ENCODE measurements around the gene NBPF1. TPM values are rescaled to one million over a fixed set of nuclear protein-coding genes. Genes with fewer than 3 reads are reported as not detected.
"Not testable (repeated sequence)": the region's sequence is repeated elsewhere in the genome, so short reads cannot be mapped to it uniquely, and the experiment has no call there.

NBPF1 gene
- total RNA-seq, 2 experiments from 2014 or later, result 11.3 to 12.6 TPM

DNA sequence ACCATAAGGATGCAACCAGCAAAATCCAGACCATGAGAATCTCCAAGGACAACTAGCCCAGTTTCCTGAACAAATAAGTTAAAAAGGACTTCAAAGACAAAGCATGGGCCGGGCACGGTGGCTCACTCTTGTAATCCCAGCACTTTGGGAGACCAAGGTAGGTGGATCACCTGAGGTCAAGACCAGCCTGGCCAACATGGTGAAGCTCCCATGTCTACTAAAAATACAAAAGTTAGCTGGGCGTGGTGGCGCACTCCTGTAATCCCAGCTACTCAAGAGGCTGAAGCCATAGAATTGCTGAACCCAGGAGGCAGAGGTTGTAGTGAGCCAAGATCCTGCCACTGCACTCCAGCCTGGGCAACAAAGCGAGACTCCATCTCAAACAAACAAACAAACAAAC lies 22.6 kb upstream of the NBPF1 start:
- DNase-seq, result peak; percentile 29
- H3K4me3 Mint-ChIP-seq; ATAC-seq (ENCODE audit: low read depth); H3K9me3 Mint-ChIP-seq; H3K36me3 Mint-ChIP-seq; H3K27me3 Mint-ChIP-seq; POLR2A ChIA-PET; H3K4me1 Mint-ChIP-seq; H3K27ac Mint-ChIP-seq: not testable (repeated sequence)

DNA sequence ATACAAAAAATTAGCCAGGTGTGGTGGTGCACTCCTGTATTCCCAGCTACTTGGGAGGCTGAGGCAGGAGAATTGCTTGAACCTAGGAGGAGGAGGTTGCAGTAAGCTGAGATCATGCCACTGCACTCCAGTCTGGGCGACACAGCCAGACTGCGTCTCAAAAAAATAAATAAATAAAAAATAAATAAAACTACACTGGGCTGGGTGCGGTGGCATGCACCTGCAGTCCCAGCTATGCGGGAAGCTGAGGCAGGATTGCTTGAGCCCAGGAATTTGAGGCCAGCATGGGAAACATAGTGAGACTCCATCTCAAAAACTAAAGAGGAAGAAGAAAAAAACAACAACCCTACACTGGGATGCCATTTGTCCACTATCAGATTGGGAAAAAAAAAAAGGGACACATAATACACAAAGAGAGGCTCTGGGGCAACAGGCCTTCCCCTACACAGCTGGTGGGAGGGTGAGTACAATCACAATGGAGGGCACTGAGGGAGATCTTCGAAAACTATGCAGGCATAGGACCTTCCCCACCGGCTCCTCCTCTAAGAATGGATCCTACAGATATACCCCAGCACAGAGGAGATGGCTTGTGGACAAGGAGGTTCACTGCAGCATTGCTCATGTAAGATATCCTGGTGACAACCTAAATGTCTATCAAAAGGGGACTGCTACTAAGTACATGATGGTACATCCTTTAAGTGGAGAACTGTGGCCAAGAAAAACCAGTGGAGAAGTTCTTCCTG lies 20.3 kb upstream of the NBPF1 start:
- peak; percentile 18 for DNase-seq
- ATAC-seq (ENCODE audit: low read depth); H3K9me3 Mint-ChIP-seq; H3K4me1 Mint-ChIP-seq; H3K4me3 Mint-ChIP-seq; POLR2A ChIA-PET; H3K27me3 Mint-ChIP-seq; H3K27ac Mint-ChIP-seq: not testable (repeated sequence)
- peaks cover 13% of the 10 kb centered on the region for H3K36me3 Mint-ChIP-seq

GRCh38 chr1:16632044-16632850 lies 18.9 kb upstream of the NBPF1 start:
- H3K27ac Mint-ChIP-seq; DNase-seq; ATAC-seq (ENCODE audit: low read depth); H3K4me3 Mint-ChIP-seq; H3K9me3 Mint-ChIP-seq; H3K4me1 Mint-ChIP-seq; POLR2A ChIA-PET; H3K27me3 Mint-ChIP-seq: not testable (repeated sequence)
- H3K36me3 Mint-ChIP-seq, result peaks cover 20% of the 10 kb centered on the region

DNA sequence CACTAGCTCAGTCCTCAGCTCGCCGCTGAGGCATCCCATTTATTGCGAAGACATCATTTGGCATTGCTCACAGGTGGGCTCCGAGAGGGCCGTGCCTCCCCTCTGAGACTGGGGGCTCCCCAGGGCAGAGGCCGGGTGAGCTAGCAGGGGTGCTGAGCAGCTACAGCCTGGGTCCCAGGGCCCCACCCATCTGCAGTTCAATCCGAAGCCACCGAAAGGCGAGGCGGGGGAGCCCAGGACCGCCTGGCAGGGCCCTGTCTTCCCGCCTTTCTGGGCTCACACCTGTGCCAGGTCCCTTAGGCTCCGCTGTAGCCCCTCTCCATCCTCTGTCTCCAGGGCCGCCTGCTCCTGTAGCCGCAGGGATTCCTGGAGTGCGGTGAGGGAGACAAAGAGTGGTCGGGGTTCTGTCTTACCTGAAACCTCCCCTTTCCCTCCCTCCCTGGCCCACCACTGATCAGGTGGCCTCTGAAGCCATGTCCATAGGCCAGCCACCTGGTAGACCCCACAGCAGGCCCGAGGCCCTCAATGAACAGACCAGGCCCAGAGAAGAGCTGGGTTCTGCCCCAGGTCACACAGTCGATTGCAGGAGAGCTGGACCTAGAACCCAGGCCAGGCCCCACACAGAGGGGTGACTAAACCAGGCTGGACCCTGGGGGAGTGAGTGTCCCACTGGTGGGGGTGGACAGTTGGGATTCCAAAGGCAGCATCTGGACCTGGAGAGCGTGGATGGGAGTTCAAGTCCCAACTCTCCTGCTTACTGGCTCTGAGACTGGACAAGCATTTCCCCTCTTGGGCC lies 18.1 kb upstream of the NBPF1 start:
- peak; percentile 38 for DNase-seq
- ATAC-seq (ENCODE audit: low read depth), result no peak
- POLR2A ChIA-PET, result no interaction called here
- no peak overlapping the region for H3K27ac Mint-ChIP-seq
- H3K4me3 Mint-ChIP-seq, result no peak overlapping the region
- H3K9me3 Mint-ChIP-seq, result no peaks in the 10 kb centered on the region
- H3K36me3 Mint-ChIP-seq, result peaks cover 20% of the 10 kb centered on the region
- peaks cover 7% of the 10 kb centered on the region for H3K4me1 Mint-ChIP-seq
- no peaks in the 10 kb centered on the region for H3K27me3 Mint-ChIP-seq

- DNase-seq (peak; percentile 36), ATAC-seq (ENCODE audit: low read depth) (no peak)
- peaks cover 7% of the 10 kb centered on the region for H3K4me1 Mint-ChIP-seq
- no peak overlapping the region for H3K4me3 Mint-ChIP-seq
- no peaks in the 10 kb centered on the region for H3K27me3 Mint-ChIP-seq
- POLR2A ChIA-PET, result no interaction called here
- no peak overlapping the region for H3K27ac Mint-ChIP-seq
- H3K36me3 Mint-ChIP-seq, result peaks cover 20% of the 10 kb centered on the region
- H3K9me3 Mint-ChIP-seq, result no peaks in the 10 kb centered on the region
Measured at GRCh38 chr1:16630661-16631247, 17.4 kb upstream of the NBPF1 start.

DNA sequence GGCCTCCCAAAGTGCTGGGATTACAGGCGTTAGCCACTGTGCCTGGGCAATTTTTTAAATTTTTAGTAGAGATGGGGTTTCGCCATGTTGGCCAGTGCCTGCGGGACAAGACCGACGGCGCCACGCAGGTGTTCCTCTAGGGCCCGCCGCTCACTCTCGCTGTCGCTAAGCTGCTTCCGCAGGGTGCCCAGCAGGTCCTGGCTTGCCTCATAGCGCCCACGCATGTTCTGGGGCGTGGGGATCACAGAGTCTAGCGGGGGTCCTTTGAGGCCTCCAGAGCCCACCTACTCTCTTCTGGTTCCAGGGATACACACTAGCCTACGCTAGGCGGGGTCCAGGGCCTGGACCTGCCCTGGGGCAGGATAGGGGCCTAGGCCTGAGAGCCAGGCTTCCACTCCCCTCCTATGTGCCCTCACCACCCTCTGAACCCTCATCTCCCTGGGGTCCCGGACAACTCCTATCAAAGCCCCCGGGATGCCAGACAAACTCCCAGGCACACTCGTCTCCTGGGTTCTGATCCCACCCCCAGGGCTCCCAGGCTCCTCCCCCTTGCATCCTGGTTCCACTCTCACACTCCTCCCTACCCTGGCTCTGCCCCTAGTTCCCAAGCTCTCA lies 16.7 kb upstream of the NBPF1 start:
- not testable (repeated sequence) for H3K4me3 Mint-ChIP-seq; H3K27me3 Mint-ChIP-seq; ATAC-seq (ENCODE audit: low read depth); H3K4me1 Mint-ChIP-seq; H3K27ac Mint-ChIP-seq; H3K9me3 Mint-ChIP-seq
- H3K36me3 Mint-ChIP-seq, result peaks cover 20% of the 10 kb centered on the region
- POLR2A ChIA-PET, result interaction anchor here (0.6 kb wide), 1 partner anchor 386 kb away, joined by 3 read pairs; no protein-coding TSS in a partner anchor
- DNase-seq, result peak; percentile 43

- peaks cover 15% of the 10 kb centered on the region for H3K36me3 Mint-ChIP-seq
- DNase-seq (peak; percentile 48), ATAC-seq (ENCODE audit: low read depth) (no peak)
- POLR2A ChIA-PET, result interaction anchor here (0.6 kb wide), 1 partner anchor 74 kb away, joined by 3 read pairs; no protein-coding TSS in a partner anchor
- no peak overlapping the region for H3K4me3 Mint-ChIP-seq
- no peaks in the 10 kb centered on the region for H3K9me3 Mint-ChIP-seq
- no peaks in the 10 kb centered on the region for H3K27me3 Mint-ChIP-seq
- H3K4me1 Mint-ChIP-seq, result peaks cover 7% of the 10 kb centered on the region
- H3K27ac Mint-ChIP-seq, result no peak overlapping the region
Measured at GRCh38 chr1:16628361-16629111, 15.2 kb upstream of the NBPF1 start.

GRCh38 chr1:16626409-16626983 lies 13.1 kb upstream of the NBPF1 start:
- not testable (repeated sequence) for H3K27ac Mint-ChIP-seq; H3K9me3 Mint-ChIP-seq; H3K4me3 Mint-ChIP-seq; DNase-seq; H3K27me3 Mint-ChIP-seq; ATAC-seq (ENCODE audit: low read depth); H3K4me1 Mint-ChIP-seq
- POLR2A ChIA-PET, result interaction anchor here (0.6 to 1.0 kb wide), 2 partner anchors 75 to 89 kb away, joined by 3 read pairs; no protein-coding TSS in a partner anchor
- H3K36me3 Mint-ChIP-seq, result peaks cover 15% of the 10 kb centered on the region

- ATAC-seq (ENCODE audit: low read depth) (no peak), DNase-seq (peak; percentile 47)
- peaks cover 15% of the 10 kb centered on the region for H3K36me3 Mint-ChIP-seq
- H3K9me3 Mint-ChIP-seq, result no peaks in the 10 kb centered on the region
- POLR2A ChIA-PET, result interaction anchor here (0.6 to 1.2 kb wide), 3 partner anchors 10 to 90 kb away, joined by 3 read pairs; partner anchors contain the start of gene NBPF1
- H3K27ac Mint-ChIP-seq, result no peak overlapping the region
- H3K27me3 Mint-ChIP-seq, result no peaks in the 10 kb centered on the region
- no peak overlapping the region for H3K4me3 Mint-ChIP-seq
- H3K4me1 Mint-ChIP-seq, result peaks cover 7% of the 10 kb centered on the region
Measured at GRCh38 chr1:16625497-16626408, 12.4 kb upstream of the NBPF1 start.

GRCh38 chr1:16623812-16624719 lies 10.7 kb upstream of the NBPF1 start:
- POLR2A ChIA-PET, result interaction anchor here (1.2 kb wide), 1 partner anchor 8 kb away, joined by 3 read pairs; no protein-coding TSS in a partner anchor
- H3K27me3 Mint-ChIP-seq; H3K4me3 Mint-ChIP-seq; ATAC-seq (ENCODE audit: low read depth); H3K27ac Mint-ChIP-seq; H3K9me3 Mint-ChIP-seq; H3K4me1 Mint-ChIP-seq: not testable (repeated sequence)
- peaks cover 11% of the 10 kb centered on the region for H3K36me3 Mint-ChIP-seq
- DNase-seq, result peak; percentile 53

Measured in activated naive CD8-positive, alpha-beta T cell treated with anti-CD3 and anti-CD28 coated beads, Interleukin-2, amount 10 ng/mL, durations not matched to agents 7 days and 5 days (primary cell).